IMR-90 (cell line): ENCODE measurements around the gene PIGC. TPM values are rescaled to one million over a fixed set of nuclear protein-coding genes. Genes with fewer than 3 reads are reported as not detected.

ENCODE experiments used
- ATAC-seq: fragments of 200-7000 bp; cut with Tn5 transposase; 2 replicates; pipeline ENCODE4 v1.9.1; 2020; ENCODE audit warnings: low read depth, mild to moderate bottlenecking, moderate library complexity
- BruUV-seq: library from RNA; stranded (reverse); fragments of 400-500 nt; replicated peaks from 2 replicates; lab custom pipeline; 2021; lab: Mats Ljungman, UMichigan
- CTCF ChIA-PET: fragments of 300-600 bp; formaldehyde crosslinking; extraction: SDS; loops from one replicate; lab custom pipeline; 2021; ENCODE audit warnings: antibody characterized with exemption; lab: Yijun Ruan, JAX
- POLR2A ChIA-PET: fragments of 300-600 bp; sonication (Branson Sonifier 250); formaldehyde crosslinking; loops from one replicate; lab custom pipeline; 2022; ENCODE audit warnings: antibody characterized with exemption; ENCODE audit not compliant: unreplicated experiment; lab: Charles Lee
- DNase-seq: peaks from one replicate; pipeline ENCODE4 v3.0.0; 2013
- H2AFZ ChIP-seq: replicated peaks from 2 replicates; pipeline ENCODE3; 2013; ENCODE audit warnings: low read length, mild to moderate bottlenecking; ENCODE audit not compliant: poor library complexity
- H2AK5ac ChIP-seq: 2 replicates; pipeline ENCODE4 v1.6.1; 2013; ENCODE audit warnings: low read depth, low read length, inconsistent platforms
- H2AK9ac ChIP-seq: replicated peaks from 2 replicates; pipeline ENCODE3; 2013; ENCODE audit warnings: mild to moderate bottlenecking, low read depth, low read length, moderate library complexity; ENCODE audit not compliant: poor library complexity
- H2BK120ac ChIP-seq: 2 replicates; pipeline ENCODE4 v1.6.1; 2013; ENCODE audit warnings: low read depth, low read length, inconsistent platforms
- H2BK15ac ChIP-seq: 3 replicates; pipeline ENCODE4 v1.6.1; 2013; ENCODE audit warnings: low read depth, low read length, inconsistent platforms
- H2BK20ac ChIP-seq: 2 replicates; pipeline ENCODE4 v1.6.1; 2013; ENCODE audit warnings: low read depth, mild to moderate bottlenecking, inconsistent platforms, low read length, moderate library complexity
- H2BK5ac ChIP-seq: 2 replicates; pipeline ENCODE4 v1.6.1; 2013; ENCODE audit warnings: mild to moderate bottlenecking, low read depth, low read length, inconsistent platforms; ENCODE audit not compliant: poor library complexity, severe bottlenecking
- H3K14ac ChIP-seq: replicated peaks from 2 replicates; pipeline ENCODE4 v1.6.1; 2013; ENCODE audit warnings: low read depth, low read length, inconsistent platforms
- H3K18ac ChIP-seq: 2 replicates; pipeline ENCODE4 v1.6.1; 2013; ENCODE audit warnings: low read depth, low read length, control low read depth
- H3K23ac ChIP-seq: 2 replicates; pipeline ENCODE4 v1.6.1; 2013; ENCODE audit warnings: low read depth, low read length, inconsistent platforms
- H3K27ac ChIP-seq: 2 replicates; pipeline ENCODE4 v1.5.1; 2013; ENCODE audit warnings: mild to moderate bottlenecking, control low read depth, low read length; ENCODE audit not compliant: insufficient read depth
- H3K27me3 ChIP-seq: 2 replicates; pipeline ENCODE4 v1.6.1; 2013; ENCODE audit warnings: low read length; ENCODE audit not compliant: control insufficient read depth, insufficient read depth
- H3K36me3 ChIP-seq: 2 replicates; pipeline ENCODE4 v1.6.1; 2013; ENCODE audit warnings: low read length, mixed read lengths; ENCODE audit not compliant: control insufficient read depth, insufficient read depth
- H3K4ac ChIP-seq: 2 replicates; pipeline ENCODE4 v1.6.1; 2013; ENCODE audit warnings: low read depth, low read length, inconsistent platforms
- H3K4me1 ChIP-seq: 2 replicates; pipeline ENCODE4 v1.6.1; 2013; ENCODE audit warnings: low read length, mixed read lengths; ENCODE audit not compliant: control insufficient read depth, insufficient read depth
- H3K4me2 ChIP-seq: 2 replicates; pipeline ENCODE4 v1.6.1; 2013; ENCODE audit warnings: low read depth, mild to moderate bottlenecking, control low read depth, low read length, moderate library complexity
- H3K4me3 ChIP-seq: 2 replicates; pipeline ENCODE4 v1.5.1; 2013; ENCODE audit warnings: low read depth, mild to moderate bottlenecking, control low read depth, low read length, moderate library complexity; ENCODE audit not compliant: insufficient read depth
- H3K56ac ChIP-seq: 2 replicates; pipeline ENCODE4 v1.6.1; 2013; ENCODE audit warnings: low read length, inconsistent platforms; ENCODE audit not compliant: insufficient read depth; ENCODE audit errors: extremely low read depth
- H3K79me1 ChIP-seq, 2 experiments: 2 replicates each; pipeline ENCODE4 v1.6.1; 2013; ENCODE audit warnings: low read length in 2 of 2, inconsistent platforms in 1 of 2, low read depth in 1 of 2
- H3K9ac ChIP-seq: 2 replicates; pipeline ENCODE4 v1.6.1; 2013; ENCODE audit warnings: low read depth, low read length, control low read depth
- H3K9me1 ChIP-seq: 2 replicates; pipeline ENCODE4 v1.6.1; 2013; ENCODE audit warnings: low read length, inconsistent platforms; ENCODE audit not compliant: insufficient read depth
- H3K9me3 ChIP-seq: 2 replicates; pipeline ENCODE4 v1.6.1; 2013; ENCODE audit warnings: low read length; ENCODE audit not compliant: control insufficient read depth, insufficient read depth
- H4K20me1 ChIP-seq: 2 replicates; pipeline ENCODE4 v1.6.1; 2013; ENCODE audit warnings: low read length, inconsistent platforms; ENCODE audit not compliant: insufficient read depth
- H4K5ac ChIP-seq: 2 replicates; pipeline ENCODE4 v1.6.1; 2013; ENCODE audit warnings: mild to moderate bottlenecking, low read depth, low read length, control low read depth
- H4K8ac ChIP-seq, 2 experiments: 2 replicates each; pipeline ENCODE4 v1.6.1; 2013; ENCODE audit warnings: low read depth in 2 of 2, low read length in 2 of 2, control low read depth in 1 of 2, inconsistent platforms in 1 of 2
- H4K91ac ChIP-seq: 2 replicates; pipeline ENCODE4 v1.6.1; 2013; ENCODE audit warnings: low read depth, low read length, inconsistent platforms; ENCODE audit not compliant: insufficient read depth
- BHLHE40 ChIP-seq: fragments of 150-350 bp; IDR thresholded peaks from 2 replicates; pipeline ENCODE4 v1.6.1; 2016; ENCODE audit warnings: mild to moderate bottlenecking, low read depth, low read length
- CEBPB ChIP-seq: IDR thresholded peaks from 2 replicates; pipeline ENCODE4 v1.6.1; 2012; ENCODE audit warnings: low read depth, low read length, improper control_type of control experiment
- CHD1 ChIP-seq: IDR thresholded peaks from 2 replicates; pipeline ENCODE4 v1.6.1; 2012; ENCODE audit warnings: low read depth, low read length, improper control_type of control experiment
- CTCF ChIP-seq: conservative IDR thresholded peaks from 2 replicates; pipeline ENCODE4 v1.5.1; 2012; ENCODE audit warnings: mild to moderate bottlenecking, low read depth, low read length, improper control_type of control experiment
- ELK1 ChIP-seq: fragments of 150-350 bp; IDR thresholded peaks from 2 replicates; pipeline ENCODE4 v1.6.1; 2016; ENCODE audit warnings: low read depth, mild to moderate bottlenecking, low read length, moderate library complexity, borderline replicate concordance
- FOS ChIP-seq: fragments of 150-350 bp; IDR thresholded peaks from 2 replicates; pipeline ENCODE4 v1.6.1; 2016; ENCODE audit warnings: low read depth, low read length
- MAFK ChIP-seq: IDR thresholded peaks from 2 replicates; pipeline ENCODE4 v1.6.1; 2012; ENCODE audit warnings: low read depth, low read length, improper control_type of control experiment
- MAZ ChIP-seq: IDR thresholded peaks from 2 replicates; pipeline ENCODE4 v1.6.1; 2012; ENCODE audit warnings: low read depth, mild to moderate bottlenecking, low read length, improper control_type of control experiment, moderate library complexity, borderline replicate concordance
- MXI1 ChIP-seq: IDR thresholded peaks from 2 replicates; pipeline ENCODE4 v1.6.1; 2012; ENCODE audit warnings: low read depth, mild to moderate bottlenecking, low read length, moderate library complexity, borderline replicate concordance
- NFE2L2 ChIP-seq: fragments of 150-350 bp; IDR thresholded peaks from 2 replicates; pipeline ENCODE4 v1.6.1; 2016; ENCODE audit warnings: low read depth, mild to moderate bottlenecking, low read length
- POLR2A ChIP-seq: IDR thresholded peaks from 2 replicates; pipeline ENCODE4 v1.6.1; 2012; ENCODE audit warnings: mild to moderate bottlenecking, low read depth, low read length
- RAD21 ChIP-seq: IDR thresholded peaks from 2 replicates; pipeline ENCODE4 v1.6.1; 2012; ENCODE audit warnings: low read length, improper control_type of control experiment
- RFX5 ChIP-seq: IDR thresholded peaks from 2 replicates; pipeline ENCODE4 v1.8.0; 2012; ENCODE audit warnings: low read depth, mild to moderate bottlenecking, low read length, moderate library complexity
- SMC3 ChIP-seq: fragments of 150-350 bp; IDR thresholded peaks from 2 replicates; pipeline ENCODE4 v1.6.1; 2016; ENCODE audit warnings: low read depth, mild to moderate bottlenecking, antibody characterized with exemption, low read length, moderate library complexity
- USF2 ChIP-seq: fragments of 150-350 bp; IDR thresholded peaks from 2 replicates; pipeline ENCODE4 v1.6.1; 2017; ENCODE audit warnings: mild to moderate bottlenecking, antibody characterized with exemption, low read length, low read depth
- WGBS, 2 experiments: methylation state at CpG; one replicate each; pipeline versions ENCODE4 v1.1.5 to v1.1.7; 2013; ENCODE audit warnings: missing lambda C conversion rate in 2 of 2; ENCODE audit not compliant: insufficient read length in 1 of 2; ENCODE audit errors: extremely low coverage in 2 of 2; 5-methylcytosine and 5-hydroxymethylcytosine counted together
- dilution Hi-C: fragments of 300-500 bp; cut with HindIII; formaldehyde crosslinking; loops from one replicate; pipeline ENCODE4 v1.14.3; 2018; ENCODE audit warnings: low sequenced_read_pairs; ENCODE audit not compliant: unreplicated experiment
- in situ Hi-C: fragments of 300-500 bp; cut with MboI; formaldehyde crosslinking; loops from 3 replicates; pipeline ENCODE4 v1.14.3; 2019; ENCODE audit warnings: low sequenced_read_pairs, inconsistent platforms, mixed read lengths
- intact Hi-C: fragments of 100-400 bp; cut with micrococcal nuclease; formaldehyde crosslinking; loops from 2 replicates; pipeline ENCODE4 v1.10.0; 2022
- polyA plus RNA-seq, 3 experiments: library from polyadenylated mRNA; depleted of rRNA; stranded (reverse); fragments of >200 nt; gene quantifications; 2 replicates each; pipeline ENCODE4 v1.2.3, GENCODE V29; 2012; ENCODE audit warnings: low replicate concordance in 1 of 3
- total RNA-seq: library from RNA; depleted of rRNA; stranded (reverse); fragments of >200 nt; gene quantifications from 2 replicates; pipeline ENCODE4 v1.2.3, GENCODE V29; 2012

Gene PIGC
- total and polyA plus RNA-seq, 2 of the 4 experiments (the other 2 are of a cell fraction): 14.9 to 15.8 TPM

- Histone ChIP-seq H3K27me3 (peaks cover 7% of the 10 kb centered on the region), H2AK9ac (no peak overlapping the region), H3K4ac (no peak overlapping the region), H2BK15ac (no peak overlapping the region), H4K20me1 (no peaks in the 10 kb centered on the region), H3K9me1 (no peaks in the 10 kb centered on the region), H3K79me1 (no peaks in the 10 kb centered on the region), H3K56ac (no peak overlapping the region), H4K8ac (no peak overlapping the region), H3K9ac (no peak overlapping the region), H3K4me2 (no peak overlapping the region), H3K14ac (no peak overlapping the region), H2BK120ac (no peak overlapping the region), H2BK20ac (no peak overlapping the region), H3K27ac (no peak overlapping the region), H3K4me1 (no peaks in the 10 kb centered on the region), H4K91ac (no peak overlapping the region), H2BK5ac (no peak overlapping the region), H3K18ac (no peak overlapping the region), H2AFZ (no peak overlapping the region), H3K4me3 (no peak overlapping the region), H3K23ac (no peak overlapping the region), H2AK5ac (no peak overlapping the region), H4K5ac (no peak overlapping the region), H3K36me3 (no peaks in the 10 kb centered on the region), H3K9me3 (no peaks in the 10 kb centered on the region)
- no peak for ATAC-seq
- TF ChIP-seq CHD1 (no peak), MAFK (no peak), RFX5 (no peak), MAZ (no peak), BHLHE40 (no peak), SMC3 (no peak), MXI1 (no peak), POLR2A (no peak), ELK1 (no peak), NFE2L2 (no peak), RAD21 (no peak), CEBPB (no peak), USF2 (no peak), CTCF (no peak), FOS (no peak)
- intact Hi-C loops (no loop called here), dilution Hi-C loops (no loop called here), in situ Hi-C loops (no loop called here)
- ChIA-PET POLR2A (no interaction called here), CTCF (no interaction called here)
- no TSS peak for BruUV-seq
- WGBS, 2 experiments: no CpG with 5 or more reads among the region's 3 CpGs
- no peak for DNase-seq
Observed at GRCh38 chr1:172467446-172467845, 23.6 kb upstream of the PIGC start.
